LNCAP (cell line): Measurements from ENCODE around the gene SYTL1.
A peak's percentile ranks its signal among the peaks of the same experiment; 100 is the strongest.

Source experiments
- TF ChIP-seq, protein P1 (sequence below): fragments of 450-650 bp; IDR thresholded peaks from 2 replicates; pipeline ENCODE4 v1.5.1; 2017; ENCODE audit warnings: mild to moderate bottlenecking

SYTL1 gene

GRCh38 chr1:27392096-27392777 lies 50.4 kb downstream of the SYTL1 start, which contains the start of gene GPR3:
TSS of gene GPR3 (plus strand) at chr1:27392622. CDS start at chr1:27393799, 1,177 bp downstream.
- TF ChIP-seq, protein P1, sequence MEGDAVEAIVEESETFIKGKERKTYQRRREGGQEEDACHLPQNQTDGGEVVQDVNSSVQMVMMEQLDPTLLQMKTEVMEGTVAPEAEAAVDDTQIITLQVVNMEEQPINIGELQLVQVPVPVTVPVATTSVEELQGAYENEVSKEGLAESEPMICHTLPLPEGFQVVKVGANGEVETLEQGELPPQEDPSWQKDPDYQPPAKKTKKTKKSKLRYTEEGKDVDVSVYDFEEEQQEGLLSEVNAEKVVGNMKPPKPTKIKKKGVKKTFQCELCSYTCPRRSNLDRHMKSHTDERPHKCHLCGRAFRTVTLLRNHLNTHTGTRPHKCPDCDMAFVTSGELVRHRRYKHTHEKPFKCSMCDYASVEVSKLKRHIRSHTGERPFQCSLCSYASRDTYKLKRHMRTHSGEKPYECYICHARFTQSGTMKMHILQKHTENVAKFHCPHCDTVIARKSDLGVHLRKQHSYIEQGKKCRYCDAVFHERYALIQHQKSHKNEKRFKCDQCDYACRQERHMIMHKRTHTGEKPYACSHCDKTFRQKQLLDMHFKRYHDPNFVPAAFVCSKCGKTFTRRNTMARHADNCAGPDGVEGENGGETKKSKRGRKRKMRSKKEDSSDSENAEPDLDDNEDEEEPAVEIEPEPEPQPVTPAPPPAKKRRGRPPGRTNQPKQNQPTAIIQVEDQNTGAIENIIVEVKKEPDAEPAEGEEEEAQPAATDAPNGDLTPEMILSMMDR: peak; percentile 72

DNA sequence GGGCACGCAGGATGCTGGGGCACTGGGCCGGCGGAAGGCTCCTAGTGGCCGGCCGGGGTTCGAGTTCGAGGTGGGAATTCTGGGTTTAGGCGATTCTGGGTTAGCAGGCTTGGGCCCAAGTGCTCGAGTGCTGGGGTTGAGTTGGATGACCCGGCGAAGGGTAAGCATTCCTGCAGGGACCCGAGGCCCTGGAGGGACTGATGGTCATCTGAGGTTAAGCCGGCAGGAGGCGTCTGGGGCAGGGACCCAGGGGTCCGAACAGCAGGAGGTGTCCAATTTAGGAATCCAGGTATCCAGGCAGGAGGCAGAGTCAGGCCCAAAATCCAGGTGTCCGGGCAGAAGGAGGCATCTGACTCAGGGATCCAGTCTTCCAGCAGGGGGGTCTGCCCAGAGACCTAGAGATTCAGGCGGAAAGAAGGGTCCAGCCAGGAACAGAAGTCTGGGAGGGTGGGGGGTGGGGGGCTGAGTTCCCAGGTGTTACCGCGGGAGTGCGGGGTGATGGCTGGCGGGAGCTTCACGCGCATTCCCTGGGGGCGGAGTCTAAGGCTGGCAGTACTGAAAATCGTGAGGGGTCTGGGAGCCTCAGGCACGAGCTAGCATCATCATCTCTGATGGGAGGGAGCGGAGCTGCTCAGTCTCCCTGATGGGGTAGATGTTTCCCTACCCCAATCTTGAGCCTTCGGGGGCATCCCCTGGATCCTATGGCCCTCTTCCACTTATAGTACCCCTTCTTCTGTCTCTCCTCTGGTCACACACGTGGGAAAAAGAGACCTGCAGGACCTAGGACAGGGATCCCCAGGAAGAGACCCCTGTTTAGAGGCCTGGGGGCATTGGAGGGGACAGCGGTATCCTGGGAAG lies 51.2 kb downstream of the SYTL1 start:
- TF ChIP-seq, protein P1: no peak

DNA sequence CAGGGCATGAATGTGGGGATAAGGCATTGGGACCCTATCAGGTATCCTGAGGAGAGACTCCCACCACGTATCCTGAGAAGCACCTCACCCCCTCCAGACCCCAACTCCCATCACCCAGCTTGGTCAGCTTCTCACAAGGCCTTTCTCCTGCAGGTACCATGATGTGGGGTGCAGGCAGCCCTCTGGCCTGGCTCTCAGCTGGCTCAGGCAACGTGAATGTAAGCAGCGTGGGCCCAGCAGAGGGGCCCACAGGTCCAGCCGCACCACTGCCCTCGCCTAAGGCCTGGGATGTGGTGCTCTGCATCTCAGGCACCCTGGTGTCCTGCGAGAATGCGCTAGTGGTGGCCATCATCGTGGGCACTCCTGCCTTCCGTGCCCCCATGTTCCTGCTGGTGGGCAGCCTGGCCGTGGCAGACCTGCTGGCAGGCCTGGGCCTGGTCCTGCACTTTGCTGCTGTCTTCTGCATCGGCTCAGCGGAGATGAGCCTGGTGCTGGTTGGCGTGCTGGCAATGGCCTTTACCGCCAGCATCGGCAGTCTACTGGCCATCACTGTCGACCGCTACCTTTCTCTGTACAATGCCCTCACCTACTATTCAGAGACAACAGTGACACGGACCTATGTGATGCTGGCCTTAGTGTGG lies 51.9 kb downstream of the SYTL1 start:
- TF ChIP-seq, protein P1: no peak

DNA sequence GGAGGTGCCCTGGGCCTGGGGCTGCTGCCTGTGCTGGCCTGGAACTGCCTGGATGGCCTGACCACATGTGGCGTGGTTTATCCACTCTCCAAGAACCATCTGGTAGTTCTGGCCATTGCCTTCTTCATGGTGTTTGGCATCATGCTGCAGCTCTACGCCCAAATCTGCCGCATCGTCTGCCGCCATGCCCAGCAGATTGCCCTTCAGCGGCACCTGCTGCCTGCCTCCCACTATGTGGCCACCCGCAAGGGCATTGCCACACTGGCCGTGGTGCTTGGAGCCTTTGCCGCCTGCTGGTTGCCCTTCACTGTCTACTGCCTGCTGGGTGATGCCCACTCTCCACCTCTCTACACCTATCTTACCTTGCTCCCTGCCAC lies 52.4 kb downstream of the SYTL1 start:
- TF ChIP-seq, protein P1: no peak

DNA sequence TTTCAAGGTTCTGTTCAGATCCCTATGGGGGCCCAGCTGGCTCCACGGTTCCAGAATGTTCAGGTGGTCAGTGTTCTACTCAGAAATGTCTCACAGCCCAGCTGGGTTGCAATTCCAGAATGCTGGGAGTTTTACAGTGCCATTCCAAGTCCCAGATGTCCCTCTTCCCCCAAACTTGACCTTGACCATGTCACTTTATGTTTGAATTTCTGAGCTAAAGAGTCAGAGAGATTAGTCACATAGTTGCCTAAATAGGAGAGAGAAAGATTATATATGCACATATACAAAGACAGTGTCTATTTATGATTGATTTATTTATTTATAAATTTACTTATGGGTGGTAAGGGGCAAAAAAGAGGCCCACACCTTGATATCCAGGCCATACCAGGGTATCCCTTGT lies 53.1 kb downstream of the SYTL1 start:
- TF ChIP-seq, protein P1: no peak

DNA sequence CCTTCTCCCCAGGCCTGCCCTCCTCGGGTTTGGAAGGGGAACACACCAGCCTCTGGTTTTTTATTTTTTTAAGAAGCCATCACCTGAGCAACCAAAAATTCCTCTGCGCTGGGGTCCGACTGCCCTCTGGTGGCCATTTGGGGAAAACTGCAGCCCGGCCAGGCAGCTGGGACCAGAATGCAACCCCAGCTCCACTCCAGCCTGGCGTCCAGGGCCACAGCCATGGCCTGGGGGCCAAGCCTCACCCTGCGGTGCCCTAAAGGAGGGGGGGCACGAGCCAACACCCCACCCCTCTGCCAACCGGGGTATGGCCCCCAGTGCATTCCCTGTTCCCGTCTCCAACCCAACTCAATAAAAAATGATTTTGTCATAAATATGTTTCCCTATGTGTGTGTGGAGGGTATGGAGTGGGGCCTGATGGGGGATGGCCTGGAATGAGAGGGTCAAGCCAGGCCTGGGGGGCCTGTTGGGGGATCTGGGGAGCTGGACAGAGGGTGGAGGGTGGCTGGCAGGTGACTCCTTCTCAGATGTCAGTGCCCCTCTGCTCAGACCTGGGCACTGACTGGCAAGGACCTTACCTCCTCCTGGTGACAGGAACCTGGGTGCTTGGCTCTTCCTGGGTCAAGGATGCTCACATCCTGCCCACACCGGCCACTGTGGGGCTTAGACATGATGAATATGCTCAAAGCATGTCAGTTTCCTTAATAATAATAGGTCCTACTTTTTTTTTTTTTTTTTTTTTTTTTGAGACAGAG lies 53.8 kb downstream of the SYTL1 start:
- TF ChIP-seq, protein P1: peak; percentile 96

DNA sequence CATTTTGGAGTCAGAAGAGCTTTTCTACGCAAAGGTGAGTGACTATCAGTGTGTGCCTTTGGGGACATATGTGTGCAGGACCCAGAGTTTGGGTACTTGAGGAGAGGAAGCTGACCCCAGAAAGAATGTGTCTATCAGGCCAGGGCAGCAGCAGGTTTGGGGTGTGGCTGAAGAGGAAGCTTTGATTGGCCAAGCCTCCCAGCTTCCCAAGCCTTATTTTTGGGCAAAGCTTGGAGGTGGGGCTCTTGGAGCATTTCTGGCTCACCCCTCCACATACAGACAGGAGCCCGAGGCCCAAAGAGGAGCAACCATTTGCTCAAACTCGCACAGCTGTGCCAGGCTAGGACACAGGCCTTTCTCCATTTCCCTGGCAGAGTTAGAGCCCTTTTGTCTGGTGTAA lies 55.3 kb downstream of the SYTL1 start:
- TF ChIP-seq, protein P1: no peak
